ENCODE measurements around the gene MEIS2. TPM values are rescaled to one million over a fixed set of nuclear protein-coding genes. Genes with fewer than 3 reads are reported as not detected.

Gene MEIS2
- 100 to 1,000 TPM; 123 to 164 (median 145) TPM for polyA plus RNA-seq (ENCODE audit: insufficient read length in 4 of 4)

DNA sequence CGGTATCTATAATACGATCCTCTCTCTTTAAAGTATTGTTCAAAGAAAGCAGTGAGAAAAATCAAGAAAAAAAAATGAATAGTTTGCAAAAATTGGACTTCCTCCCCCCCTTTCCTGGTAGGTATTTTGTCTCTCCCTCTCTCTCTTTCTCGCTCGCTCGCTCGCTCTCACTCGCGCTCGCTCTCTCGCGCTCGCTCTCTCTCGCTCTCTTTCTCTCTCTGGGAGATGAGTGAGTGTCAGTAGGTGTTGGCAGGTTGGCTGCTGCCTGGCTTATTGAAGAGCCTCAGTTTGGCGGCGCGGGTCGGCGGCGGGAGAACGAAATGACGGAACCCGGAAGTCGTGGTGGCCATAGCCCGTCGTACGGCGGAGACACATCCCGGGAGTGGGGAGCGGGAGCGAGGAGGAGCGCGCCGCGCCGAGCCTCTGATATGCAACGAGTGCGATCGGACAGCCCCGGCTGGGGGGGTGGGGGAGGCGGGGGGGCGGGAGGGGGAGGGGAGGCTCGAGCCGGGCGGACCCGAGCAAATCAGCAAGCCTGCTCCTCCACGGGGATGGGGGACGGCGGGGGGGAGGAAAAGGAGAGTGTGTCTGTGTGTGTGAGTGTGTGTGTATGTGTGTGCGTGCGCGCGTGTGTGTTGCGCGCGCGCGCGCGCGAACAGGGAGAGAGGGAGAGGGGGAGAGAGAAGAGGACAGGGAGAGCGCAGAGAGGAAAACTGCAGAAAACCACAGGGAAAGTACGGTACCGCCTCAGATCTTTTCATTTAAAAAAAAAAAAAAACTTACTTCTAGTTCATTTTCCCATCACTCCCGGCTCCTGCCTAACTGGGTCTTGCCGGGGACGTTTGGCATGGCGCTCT lies at the start of gene MEIS2:
Gene MEIS2 (minus strand): TSS at position 441 of the 857 bp plus-strand sequence. CDS start 1,083 bp downstream, outside the sequence.
- DNase-seq (ENCODE audit: low read depth in 4 of 4, low spot score in 3 of 4): peak in 3 of 4 donors; percentile 90 to 92 (median 90)

DNA sequence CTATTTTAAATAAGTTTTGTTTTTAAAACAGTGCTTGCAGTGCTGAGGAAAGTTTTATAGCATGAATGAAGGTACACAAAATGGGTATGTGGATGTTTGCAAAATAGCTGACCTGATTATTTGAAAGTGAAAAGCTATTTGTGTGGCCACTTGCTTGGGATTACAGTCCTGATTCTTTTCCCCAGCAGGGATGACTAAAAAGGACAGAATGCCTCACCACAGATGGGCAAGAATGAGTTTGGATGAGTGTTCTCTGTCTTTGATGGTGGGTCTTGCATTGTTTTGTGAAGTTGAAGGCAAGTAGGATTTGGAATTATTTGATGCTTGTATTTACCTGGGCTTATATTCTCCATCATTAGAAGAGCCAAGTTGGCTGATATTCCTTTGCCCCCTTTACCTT lies 48.8 kb upstream of the MEIS2 start:
- no peak for DNase-seq (ENCODE audit: low read depth in 4 of 4, low spot score in 3 of 4)

DNA sequence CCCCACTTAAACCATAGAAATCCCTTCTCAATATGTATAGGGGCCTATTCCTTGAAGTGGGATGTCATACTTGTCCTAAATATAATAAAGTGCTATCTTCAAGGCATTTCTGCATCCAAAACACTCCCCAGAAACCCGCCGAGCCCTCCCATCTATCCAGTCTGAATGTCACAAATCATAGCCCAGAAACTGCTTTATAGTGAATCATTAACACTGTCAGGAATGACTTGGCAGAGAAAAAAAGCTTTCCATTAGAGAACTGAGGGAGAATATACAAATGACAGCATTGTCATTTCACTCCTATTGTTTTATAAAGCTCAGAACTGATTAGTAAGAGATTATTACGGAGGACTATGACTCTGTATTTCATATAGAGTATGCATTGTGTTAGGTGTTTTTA lies 48.4 kb upstream of the MEIS2 start:
- no peak for DNase-seq (ENCODE audit: low read depth in 4 of 4, low spot score in 3 of 4)

DNA sequence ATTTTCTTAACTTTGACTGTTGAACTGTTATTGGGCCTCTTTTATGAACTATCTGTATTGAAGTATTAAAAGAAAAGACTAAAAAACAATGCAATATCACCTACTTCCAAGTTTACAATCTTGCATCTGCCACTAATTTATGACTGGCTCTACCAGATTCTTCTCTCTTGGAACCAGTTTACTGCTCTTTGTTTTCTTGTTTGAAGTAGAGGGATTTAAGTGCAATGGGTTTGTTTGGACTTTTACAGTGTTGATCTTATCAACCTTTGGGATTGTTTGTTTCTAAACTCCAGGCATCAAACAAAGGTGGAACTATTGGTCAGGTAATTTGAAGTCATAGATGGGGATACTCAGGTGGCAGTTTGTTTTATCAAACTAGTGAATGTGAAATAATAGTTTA lies 43.0 kb upstream of the MEIS2 start:
- no peak for DNase-seq (ENCODE audit: low read depth in 4 of 4, low spot score in 3 of 4)

DNA sequence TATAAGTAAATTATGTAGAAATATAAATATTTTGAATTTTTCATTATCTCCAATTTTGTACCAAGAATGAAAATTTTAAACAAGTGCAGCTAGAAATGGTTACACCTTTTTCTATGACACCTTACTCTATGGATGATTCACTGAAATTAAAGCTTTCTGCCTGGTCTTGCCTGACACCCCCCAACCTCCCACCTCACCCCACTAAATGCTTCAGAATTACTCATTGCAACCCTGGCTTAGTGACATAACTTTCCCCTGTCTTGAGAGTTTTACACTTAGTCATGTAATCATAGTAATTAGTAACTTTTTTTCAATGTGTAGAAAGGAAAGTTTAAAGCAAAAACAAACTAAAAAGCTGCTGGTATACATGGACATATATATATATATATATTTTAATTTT lies 42.0 kb upstream of the MEIS2 start:
- DNase-seq (ENCODE audit: low read depth in 4 of 4, low spot score in 3 of 4): no peak

DNA sequence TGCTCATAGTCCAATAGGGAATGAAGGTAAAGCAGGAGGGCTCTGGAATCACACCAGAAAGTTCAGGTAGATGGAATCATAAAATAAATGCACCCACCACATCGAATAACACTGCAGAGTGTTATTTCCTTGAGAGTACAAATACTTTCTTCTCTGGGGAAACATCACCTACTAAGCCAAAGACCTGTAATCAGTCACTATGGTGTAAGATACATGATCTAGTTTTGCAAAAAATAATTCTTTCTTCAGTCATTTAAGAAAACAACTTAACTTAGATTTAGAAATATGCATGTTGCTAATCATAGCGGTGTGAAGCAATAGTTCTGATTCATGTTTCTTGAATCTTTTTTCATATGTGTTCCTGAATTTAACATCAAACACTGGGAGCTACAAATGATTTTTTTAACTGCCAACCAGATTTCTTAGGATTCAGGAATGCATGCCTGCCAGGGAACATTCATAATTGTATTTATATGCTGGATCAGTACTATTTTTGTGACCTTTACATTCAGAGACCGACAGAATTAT lies 40.2 kb upstream of the MEIS2 start:
- DNase-seq (ENCODE audit: low read depth in 4 of 4, low spot score in 3 of 4): no peak

DNA sequence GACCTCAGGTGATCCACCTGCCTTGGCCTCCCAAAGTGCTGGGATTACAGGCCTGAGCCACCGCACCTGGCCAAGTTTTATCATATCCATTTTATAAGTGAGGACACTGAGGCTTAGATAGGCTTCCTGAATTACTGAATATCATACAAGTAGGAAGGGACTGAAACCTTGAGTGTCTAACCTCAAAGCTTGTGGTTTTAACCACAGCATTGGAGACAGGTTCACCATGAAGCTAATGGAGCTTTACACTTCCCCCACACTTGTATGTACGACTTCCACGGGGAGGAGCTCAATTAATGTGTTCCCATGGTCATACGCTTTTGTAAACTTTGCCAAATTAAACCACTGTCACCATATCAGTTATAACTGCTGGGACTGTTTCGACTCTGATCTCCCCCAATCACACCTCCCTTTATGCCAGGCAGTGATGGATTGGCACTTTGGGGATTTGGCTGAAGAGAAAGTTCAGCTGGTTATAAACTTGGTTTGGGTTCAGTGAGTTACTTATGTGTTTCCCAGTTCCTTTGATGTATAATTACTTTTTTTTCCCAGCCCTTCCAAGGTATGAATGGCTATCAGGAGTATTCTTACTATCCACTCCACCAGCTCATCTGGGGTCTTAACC lies 38.4 kb upstream of the MEIS2 start:
- peak in 1 of 4 donors; percentile 33 for DNase-seq (ENCODE audit: low read depth in 4 of 4, low spot score in 3 of 4)

DNA sequence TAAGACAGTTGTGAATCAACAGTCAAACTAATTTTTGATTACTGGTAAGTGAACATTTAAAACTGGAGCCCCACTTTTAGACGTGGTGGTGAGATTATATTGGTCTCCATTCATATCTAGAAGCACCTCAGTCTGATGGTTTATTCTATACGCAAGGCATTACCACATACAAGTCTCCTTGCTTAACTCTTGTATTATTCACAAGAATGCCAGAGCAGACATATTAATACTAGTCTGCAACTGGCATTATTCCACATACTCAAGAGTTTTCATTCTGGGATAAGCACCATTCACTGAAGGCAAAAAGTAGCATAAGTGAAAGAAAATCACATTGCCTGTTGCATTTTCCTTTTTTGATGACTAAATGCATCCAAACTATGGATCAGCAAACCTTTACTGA lies 36.9 kb upstream of the MEIS2 start:
- no peak for DNase-seq (ENCODE audit: low read depth in 4 of 4, low spot score in 3 of 4)

DNA sequence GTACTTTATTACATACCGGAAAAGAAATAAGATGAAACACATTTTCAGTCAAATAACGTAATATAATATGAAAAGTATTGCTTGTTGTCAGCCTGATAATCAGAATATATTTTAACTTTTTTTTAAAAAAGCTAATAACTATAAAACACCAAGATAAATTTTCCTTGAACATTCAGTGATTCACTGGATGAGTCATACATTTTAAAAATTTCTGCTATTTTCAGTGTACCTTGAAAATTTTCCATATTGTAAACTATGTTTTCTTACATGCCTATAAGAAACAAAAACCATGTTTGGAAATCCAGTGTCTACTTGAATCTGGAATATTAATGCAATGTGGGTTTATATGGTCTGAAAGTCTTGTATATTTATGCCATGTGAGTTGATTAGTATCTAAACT lies 36.3 kb upstream of the MEIS2 start:
- DNase-seq (ENCODE audit: low read depth in 4 of 4, low spot score in 3 of 4): no peak

DNA sequence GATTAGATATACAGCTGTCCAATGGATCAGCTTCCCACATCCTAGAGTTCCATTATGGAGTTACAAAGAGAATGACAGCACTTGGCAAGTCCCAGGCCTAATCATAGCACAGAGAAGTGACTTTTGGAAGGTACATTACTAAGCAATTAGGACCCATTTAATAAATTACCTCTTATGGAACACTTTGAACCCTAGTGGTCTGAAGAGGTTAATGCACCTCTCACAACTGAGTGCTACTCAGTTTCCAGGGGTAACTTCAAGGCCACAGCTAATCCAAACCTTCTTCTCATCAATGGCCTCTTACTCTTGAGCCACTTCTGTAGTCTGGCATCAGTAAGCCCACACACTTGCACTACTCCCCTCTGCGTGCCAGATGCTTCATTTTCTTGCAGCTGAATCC lies 34.9 kb upstream of the MEIS2 start:
- DNase-seq (ENCODE audit: low read depth in 4 of 4, low spot score in 3 of 4): no peak

DNA sequence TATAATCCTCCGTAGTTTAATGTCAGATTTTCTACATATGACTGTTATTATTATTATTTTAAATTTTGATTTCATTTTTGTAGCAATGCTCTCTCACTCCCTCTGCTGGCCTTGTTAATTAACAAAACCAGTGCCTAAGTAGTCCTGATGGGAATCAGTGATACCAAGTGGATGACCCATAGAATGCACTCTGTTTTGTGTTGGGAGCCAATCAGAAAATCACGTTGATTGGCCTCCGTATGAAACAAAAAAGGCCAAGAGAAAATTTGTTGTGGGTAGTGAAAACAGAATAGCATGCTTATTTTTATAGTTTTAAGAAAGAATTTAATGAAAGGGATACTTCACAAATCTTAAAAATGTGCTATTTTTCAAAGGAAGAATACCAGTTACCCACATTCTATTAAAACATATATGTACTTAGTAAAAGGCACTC lies 34.4 kb upstream of the MEIS2 start:
- DNase-seq (ENCODE audit: low read depth in 4 of 4, low spot score in 3 of 4): no peak

DNA sequence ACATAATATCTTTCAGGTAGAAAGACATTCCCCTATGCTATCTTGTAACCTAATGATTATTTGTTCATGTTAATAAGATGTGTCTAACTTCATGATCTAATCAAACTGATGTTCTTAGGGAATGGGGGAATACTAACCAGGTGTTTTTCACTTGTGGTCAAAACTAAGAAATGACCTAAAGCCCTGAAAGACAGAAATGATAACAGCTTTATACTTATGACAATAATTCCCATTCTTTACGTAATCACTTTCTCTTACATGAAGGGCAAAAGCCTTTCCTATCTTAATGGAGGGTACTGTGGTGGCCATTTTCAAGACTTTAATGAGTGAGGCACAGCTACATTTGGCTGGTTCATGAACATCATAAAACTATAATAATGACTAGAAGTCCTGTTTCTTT lies 33.9 kb upstream of the MEIS2 start:
- DNase-seq (ENCODE audit: low read depth in 4 of 4, low spot score in 3 of 4): no peak

DNA sequence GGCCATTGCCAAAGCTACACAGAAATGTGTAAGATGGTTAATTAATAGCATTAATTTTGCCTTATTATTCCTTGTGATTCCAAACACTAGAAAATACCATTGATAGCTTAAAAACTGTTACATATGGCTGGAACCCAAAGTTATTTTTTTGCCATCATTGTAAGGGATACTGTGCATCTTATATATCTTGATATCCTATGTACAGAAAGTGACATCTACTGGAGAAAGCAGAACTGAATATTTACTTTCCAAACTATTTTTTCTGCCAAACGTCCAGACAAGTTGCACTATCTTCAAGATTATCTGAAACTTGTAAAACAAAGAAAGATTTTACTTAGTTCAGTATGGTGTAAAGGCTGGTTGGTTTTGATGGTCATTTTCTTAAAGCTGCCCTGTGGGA lies 33.3 kb upstream of the MEIS2 start:
- no peak for DNase-seq (ENCODE audit: low read depth in 4 of 4, low spot score in 3 of 4)

DNA sequence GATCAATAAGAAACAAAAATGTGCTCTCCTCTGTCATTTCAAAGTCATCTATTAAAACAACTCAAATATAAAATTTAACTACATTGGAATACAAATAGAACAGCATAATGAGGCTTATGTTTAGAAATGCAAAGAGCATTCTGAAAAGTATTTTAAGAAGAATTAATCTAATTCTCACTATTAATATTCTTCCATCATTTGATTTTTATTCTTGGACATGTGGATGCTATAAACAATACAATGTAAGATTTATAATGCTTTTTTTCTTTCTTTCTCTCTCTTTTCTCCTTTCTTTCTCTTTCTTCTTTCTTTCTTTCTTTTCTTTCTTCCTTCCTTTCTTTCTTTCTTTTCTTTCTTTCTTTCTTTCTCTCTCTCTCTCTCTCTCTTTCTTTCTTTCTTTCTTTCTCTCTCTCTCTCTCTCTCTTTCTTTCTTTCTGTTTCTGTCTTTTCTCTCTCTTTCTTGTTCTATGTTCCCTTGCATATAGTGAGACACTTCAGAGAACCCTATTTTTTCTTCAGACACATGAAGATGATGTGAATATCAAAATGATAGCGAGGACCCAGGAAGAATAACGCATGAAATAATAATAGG lies 32.6 kb upstream of the MEIS2 start:
- no peak for DNase-seq (ENCODE audit: low read depth in 4 of 4, low spot score in 3 of 4)

DNA sequence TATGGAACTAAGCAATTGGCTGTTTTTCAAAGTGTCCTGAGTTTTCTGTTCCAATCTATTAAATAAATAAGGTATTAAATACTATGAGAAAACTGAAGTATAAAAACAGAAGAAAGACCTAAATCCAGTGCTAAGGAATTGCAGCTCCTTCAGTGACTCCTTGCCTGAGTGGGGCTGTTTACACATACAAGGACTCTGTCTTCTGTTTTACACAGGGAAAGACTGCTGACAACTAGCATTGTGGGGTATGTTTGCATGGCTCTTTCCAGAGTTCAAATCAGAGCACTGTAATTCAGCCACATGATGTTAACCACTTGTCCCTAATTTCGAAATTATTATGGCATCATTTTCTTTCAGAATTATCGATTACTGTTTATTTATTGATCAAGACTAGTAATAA lies 31.3 kb upstream of the MEIS2 start:
- DNase-seq (ENCODE audit: low read depth in 4 of 4, low spot score in 3 of 4): no peak

DNA sequence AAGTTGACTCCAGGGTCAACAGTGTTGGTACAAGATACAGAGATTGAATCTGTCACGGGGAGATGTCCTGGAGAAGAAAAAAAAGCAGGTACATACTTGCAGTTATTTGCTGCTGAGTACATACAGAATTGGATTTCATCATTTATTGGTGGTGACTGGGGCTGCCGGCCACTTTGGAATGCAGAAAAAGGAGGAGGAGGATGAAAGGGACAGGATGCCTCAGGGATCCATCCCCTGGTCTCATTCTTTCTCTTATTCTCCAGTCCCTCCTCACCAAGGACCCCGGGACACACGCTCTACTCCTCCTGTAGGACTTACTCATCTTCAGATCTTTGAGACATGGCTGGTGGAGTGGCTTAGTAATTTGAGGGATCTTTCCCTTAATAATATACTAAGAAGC lies 30.0 kb upstream of the MEIS2 start:
- DNase-seq (ENCODE audit: low read depth in 4 of 4, low spot score in 3 of 4): no peak

DNA sequence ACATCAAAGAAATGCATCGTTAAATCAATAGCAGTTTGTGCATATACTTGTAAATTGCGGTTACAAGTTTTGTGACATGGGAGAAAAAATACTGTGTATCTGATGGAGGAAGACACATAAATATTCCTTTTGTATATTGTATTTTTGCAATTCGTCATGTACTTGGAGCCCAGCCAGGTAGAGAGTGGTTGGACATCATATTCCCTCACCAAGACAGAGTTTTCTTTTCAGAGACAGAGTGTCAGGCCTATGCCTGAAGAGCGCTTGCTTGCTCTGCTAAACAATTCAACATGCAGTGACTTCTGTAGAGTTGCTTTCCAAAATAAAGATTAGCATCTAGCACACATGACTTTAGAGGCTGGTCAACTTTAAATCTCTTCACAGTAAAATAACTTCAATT lies 24.8 kb upstream of the MEIS2 start:
- no peak for DNase-seq (ENCODE audit: low read depth in 4 of 4, low spot score in 3 of 4)

DNA sequence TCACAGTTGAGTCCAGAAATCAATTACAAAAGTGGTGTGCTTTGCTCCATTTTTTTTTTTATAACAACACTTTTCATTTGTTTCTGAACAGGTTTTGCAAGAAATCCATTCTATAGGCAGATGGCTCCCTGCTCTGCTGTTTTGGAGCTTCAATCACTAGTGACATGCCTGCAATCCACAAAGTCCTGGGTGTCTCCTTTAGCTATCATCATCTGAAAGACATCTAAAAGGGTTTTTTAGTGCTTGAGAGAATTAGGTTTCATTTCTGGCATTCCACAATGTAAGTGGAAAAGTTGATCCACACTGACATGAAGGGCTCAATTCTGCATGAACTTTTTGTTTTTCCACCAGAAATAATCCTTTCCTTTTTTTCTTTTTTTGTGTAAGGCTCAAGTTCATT lies 24.0 kb upstream of the MEIS2 start:
- no peak for DNase-seq (ENCODE audit: low read depth in 4 of 4, low spot score in 3 of 4)

DNA sequence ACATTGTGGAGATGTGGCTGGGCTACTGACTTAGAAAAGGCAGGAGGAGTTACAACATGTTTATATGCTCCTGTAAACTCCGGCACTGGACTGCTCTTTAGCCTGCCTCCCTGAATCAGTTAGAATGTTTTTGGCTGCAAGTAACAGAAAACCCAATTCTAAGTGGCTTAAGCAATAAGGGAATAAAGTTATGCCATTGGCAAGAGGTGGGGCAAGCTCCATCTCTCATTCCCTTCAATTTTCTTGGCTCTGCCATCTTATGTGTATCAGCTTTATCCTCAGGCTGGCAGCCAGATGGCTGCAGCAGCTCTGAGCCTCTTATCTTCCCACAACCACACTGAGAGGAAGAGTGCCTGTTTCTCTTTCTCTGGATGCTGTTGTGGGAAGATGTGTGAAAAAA lies 22.4 kb upstream of the MEIS2 start:
- no peak for DNase-seq (ENCODE audit: low read depth in 4 of 4, low spot score in 3 of 4)

DNA sequence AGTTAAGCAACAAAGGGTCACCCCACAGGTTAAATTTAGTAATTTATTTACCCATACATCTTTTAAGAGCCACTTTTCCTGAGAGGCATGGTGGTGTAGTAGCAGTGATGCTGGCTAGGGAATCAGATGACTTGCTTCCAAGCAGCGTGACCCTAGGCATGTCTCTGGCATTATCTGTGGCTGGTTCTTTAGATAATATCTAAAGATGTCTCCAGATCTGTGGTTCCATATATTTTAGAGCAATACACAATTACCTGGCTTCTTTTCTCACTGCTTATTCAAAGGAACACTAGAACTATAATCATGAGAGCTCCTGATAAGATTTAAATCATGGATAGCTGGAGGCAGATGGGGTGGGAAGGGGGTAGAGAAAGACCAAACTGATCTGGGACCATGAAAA lies 21.1 kb upstream of the MEIS2 start:
- no peak for DNase-seq (ENCODE audit: low read depth in 4 of 4, low spot score in 3 of 4)

DNA sequence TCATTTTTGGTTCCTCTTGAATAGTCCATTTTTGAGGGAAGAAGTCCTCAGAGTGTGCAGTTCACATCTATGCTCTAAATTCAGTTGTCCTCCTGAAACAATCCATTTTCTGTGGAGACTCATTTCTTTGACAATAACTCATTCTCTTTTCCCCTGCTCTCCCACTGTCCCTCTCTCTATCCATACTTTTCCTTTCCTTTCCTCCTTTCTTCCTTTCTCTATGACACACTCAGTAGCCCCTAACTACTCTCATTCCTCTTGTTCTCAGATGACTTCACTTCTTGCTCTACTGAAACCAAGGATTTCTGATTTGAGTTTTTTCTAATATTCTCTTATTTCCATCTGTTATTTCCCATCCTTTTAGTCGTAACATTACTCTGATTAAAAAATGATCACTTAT lies 16.7 kb upstream of the MEIS2 start:
- DNase-seq (ENCODE audit: low read depth in 4 of 4, low spot score in 3 of 4): no peak

DNA sequence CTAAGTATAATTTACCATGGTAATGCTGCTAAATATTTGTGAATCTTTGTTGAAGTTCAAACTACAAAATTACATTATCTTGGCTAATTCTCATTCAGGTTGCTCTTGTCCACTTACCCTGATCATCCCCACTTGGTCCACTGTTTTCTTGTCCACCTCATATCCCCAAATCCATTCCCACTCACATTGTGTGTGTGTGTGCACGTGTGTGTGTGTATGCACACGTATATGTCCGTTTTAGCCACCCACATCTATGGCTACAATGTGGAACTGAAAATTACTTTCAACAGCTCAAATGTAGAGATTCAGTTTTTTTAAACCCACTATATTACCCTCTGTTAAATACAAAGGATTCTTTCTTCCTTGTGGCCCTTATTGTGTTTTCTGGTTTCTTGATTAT lies 15.2 kb upstream of the MEIS2 start:
- DNase-seq (ENCODE audit: low read depth in 4 of 4, low spot score in 3 of 4): no peak

Measured in right renal pelvis (tissue), 4 donors.